HepG2 (cell line): ENCODE data around the gene MBLAC1. TPM values are rescaled to one million over a fixed set of nuclear protein-coding genes. Genes with fewer than 3 reads are reported as not detected.

Source experiments
- IRX3 ChIP-seq: sonication (generic); formaldehyde crosslinking; IDR thresholded peaks from 2 replicates; pipeline ENCODE4 v1.8.1; 2023; ENCODE audit warnings: mild to moderate bottlenecking, low read depth, missing genetic modification reagents, borderline replicate concordance
- JARID2 ChIP-seq: sonication (generic); formaldehyde crosslinking; IDR thresholded peaks from 2 replicates; pipeline ENCODE4 v1.8.1; 2023; ENCODE audit warnings: missing genetic modification reagents, inconsistent platforms; ENCODE audit not compliant: insufficient replicate concordance
- KDM5B ChIP-seq: sonication (generic); formaldehyde crosslinking; IDR thresholded peaks from 2 replicates; pipeline ENCODE4 v1.4.0; 2020; ENCODE audit warnings: missing genetic modification reagents, mild to moderate bottlenecking, borderline replicate concordance
- NR1H2 ChIP-seq: sonication (generic); formaldehyde crosslinking; IDR thresholded peaks from 2 replicates; pipeline ENCODE4 v1.8.1; 2022; ENCODE audit warnings: low read depth, missing genetic modification reagents, borderline replicate concordance
- RNF2 ChIP-seq: fragments of 450-650 bp; conservative IDR thresholded peaks from 2 replicates; pipeline ENCODE4 v1.6.1; 2016; ENCODE audit warnings: low read depth
- ZNF30 ChIP-seq: sonication (generic); formaldehyde crosslinking; IDR thresholded peaks from 2 replicates; pipeline ENCODE4 v1.5.0; 2020; ENCODE audit warnings: mild to moderate bottlenecking, missing genetic modification reagents
- ZNF343 ChIP-seq: sonication (generic); formaldehyde crosslinking; IDR thresholded peaks from 2 replicates; pipeline ENCODE4 v1.4.0; 2020; ENCODE audit warnings: mild to moderate bottlenecking, missing genetic modification reagents
- ZSCAN12 ChIP-seq: sonication (generic); formaldehyde crosslinking; IDR thresholded peaks from 2 replicates; pipeline ENCODE4 v1.9.0; 2021; ENCODE audit warnings: mild to moderate bottlenecking, missing genetic modification reagents
- ZSCAN22 ChIP-seq: sonication (generic); formaldehyde crosslinking; IDR thresholded peaks from 2 replicates; pipeline ENCODE4 v1.4.0; 2020; ENCODE audit warnings: mild to moderate bottlenecking, missing genetic modification reagents
- polyA plus RNA-seq, 8 experiments: library from polyadenylated mRNA; depleted of rRNA in 3 of 8; stranded (reverse) in 7 of 8; unstranded in 1 of 8; fragments of >200 nt; fragmentation: Illumina TruSeq in 4 of 8; extraction: Trizol in 4 of 8; gene quantifications; 2 replicates each; pipeline versions ENCODE4 v1.2.1 to v1.2.3, GENCODE V29; 2011 to 2016; ENCODE audit warnings: low read depth in 4 of 8, missing spikeins in 1 of 8, mixed read lengths in 1 of 8; ENCODE audit not compliant: insufficient read depth in 1 of 8
- total RNA-seq, 5 experiments: library from RNA; depleted of rRNA; stranded (reverse); fragments of >200 nt; fragmentation: Illumina TruSeq; extraction: Trizol; gene quantifications; 2 replicates each; pipeline ENCODE4 v1.2.3, GENCODE V29; 2016; ENCODE audit warnings: low read depth in 1 of 5
- TF ChIP-seq, protein P1 (sequence below), 2 experiments: fragments of 450-650 bp in 1 of 2; sonication (generic) in 1 of 2; formaldehyde crosslinking in 1 of 2; IDR thresholded peaks; 2 replicates each; pipeline versions ENCODE4 v1.6.1 to v1.8.0; 2016 to 2022; ENCODE audit warnings: antibody characterized with exemption in 1 of 2, mild to moderate bottlenecking in 1 of 2, missing genetic modification reagents in 1 of 2
- TF ChIP-seq, protein P2 (sequence below): IDR thresholded peaks from 2 replicates; pipeline ENCODE4 v1.6.1; 2016; ENCODE audit warnings: low read depth, control low read depth
- TF ChIP-seq, protein P3 (sequence below): sonication (generic); formaldehyde crosslinking; IDR thresholded peaks from 2 replicates; pipeline ENCODE4 v1.5.1; 2020; ENCODE audit warnings: missing genetic modification reagents, mild to moderate bottlenecking, borderline replicate concordance

Gene MBLAC1
- total and polyA plus RNA-seq, 2 of the 13 experiments (the other 11 are each of a cell fraction or from before 2014, with no cell fraction given): 0.79 to 2.1 TPM

DNA sequence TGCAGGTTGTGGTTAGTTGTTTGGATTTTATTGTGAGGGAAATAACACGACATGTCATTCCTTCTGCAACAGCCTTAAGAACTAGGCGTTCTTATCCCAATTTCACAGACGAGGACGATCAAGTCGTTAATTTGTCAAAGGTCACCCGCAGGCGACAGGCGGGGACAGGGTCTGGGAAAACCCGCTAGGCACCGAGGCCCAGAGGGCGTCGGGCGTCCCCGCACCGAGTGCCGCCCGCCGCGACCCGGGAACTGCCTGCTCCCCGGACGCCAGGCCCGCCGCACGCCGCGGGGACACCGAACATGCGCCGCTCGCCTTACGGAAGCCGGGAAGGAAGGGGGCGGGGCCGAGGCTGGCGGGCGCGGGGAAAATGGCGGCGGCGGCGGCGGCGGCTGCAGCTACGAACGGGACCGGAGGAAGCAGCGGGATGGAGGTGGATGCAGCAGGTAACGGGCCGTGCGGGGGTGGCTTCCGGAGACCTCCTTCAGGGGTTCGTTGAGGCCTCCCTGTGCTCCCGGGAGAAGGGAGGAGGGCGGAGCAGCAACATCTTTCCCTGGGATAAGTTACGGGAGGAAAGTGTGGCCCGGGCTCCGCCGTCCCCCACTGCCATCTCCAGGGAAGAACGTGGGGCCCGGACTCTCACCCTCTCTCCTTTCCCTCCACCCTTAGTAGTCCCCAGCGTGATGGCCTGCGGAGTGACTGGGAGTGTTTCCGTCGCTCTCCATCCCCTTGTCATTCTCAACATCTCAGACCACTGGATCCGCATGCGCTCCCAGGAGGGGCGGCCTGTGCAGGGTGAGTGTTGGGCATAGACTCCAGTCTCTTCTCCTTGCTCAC is 37.9 kb upstream of the MBLAC1 start, which contains the start of gene COPS6 (continued):
- TF ChIP-seq ZNF30: peak; percentile 90; the same call in 1 of the 2 replicates
- TF ChIP-seq, protein P1, sequence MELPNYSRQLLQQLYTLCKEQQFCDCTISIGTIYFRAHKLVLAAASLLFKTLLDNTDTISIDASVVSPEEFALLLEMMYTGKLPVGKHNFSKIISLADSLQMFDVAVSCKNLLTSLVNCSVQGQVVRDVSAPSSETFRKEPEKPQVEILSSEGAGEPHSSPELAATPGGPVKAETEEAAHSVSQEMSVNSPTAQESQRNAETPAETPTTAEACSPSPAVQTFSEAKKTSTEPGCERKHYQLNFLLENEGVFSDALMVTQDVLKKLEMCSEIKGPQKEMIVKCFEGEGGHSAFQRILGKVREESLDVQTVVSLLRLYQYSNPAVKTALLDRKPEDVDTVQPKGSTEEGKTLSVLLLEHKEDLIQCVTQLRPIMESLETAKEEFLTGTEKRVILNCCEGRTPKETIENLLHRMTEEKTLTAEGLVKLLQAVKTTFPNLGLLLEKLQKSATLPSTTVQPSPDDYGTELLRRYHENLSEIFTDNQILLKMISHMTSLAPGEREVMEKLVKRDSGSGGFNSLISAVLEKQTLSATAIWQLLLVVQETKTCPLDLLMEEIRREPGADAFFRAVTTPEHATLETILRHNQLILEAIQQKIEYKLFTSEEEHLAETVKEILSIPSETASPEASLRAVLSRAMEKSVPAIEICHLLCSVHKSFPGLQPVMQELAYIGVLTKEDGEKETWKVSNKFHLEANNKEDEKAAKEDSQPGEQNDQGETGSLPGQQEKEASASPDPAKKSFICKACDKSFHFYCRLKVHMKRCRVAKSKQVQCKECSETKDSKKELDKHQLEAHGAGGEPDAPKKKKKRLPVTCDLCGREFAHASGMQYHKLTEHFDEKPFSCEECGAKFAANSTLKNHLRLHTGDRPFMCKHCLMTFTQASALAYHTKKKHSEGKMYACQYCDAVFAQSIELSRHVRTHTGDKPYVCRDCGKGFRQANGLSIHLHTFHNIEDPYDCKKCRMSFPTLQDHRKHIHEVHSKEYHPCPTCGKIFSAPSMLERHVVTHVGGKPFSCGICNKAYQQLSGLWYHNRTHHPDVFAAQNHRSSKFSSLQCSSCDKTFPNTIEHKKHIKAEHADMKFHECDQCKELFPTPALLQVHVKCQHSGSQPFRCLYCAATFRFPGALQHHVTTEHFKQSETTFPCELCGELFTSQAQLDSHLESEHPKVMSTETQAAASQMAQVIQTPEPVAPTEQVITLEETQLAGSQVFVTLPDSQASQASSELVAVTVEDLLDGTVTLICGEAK (IDR thresholded peaks at IDR 0.05): no peak
- TF ChIP-seq, protein P1 (CRISPR knock-in tag; IDR thresholded peaks at IDR 0.05): peak; percentile 77; the same call in 1 of the 2 replicates
- peak; percentile 75; the same call in 1 of the 2 replicates for TF ChIP-seq NR1H2 (CRISPR knock-in tag)
- TF ChIP-seq ZSCAN22: peak; percentile 74; the same call in 1 of the 2 replicates
- TF ChIP-seq KDM5B (CRISPR knock-in tag): peak; percentile 97
- TF ChIP-seq RNF2: peak; percentile 99
- 0 out of 2 replicates have a peak, but pooled peaks have one; percentile 76 for TF ChIP-seq ZNF343 (CRISPR knock-in tag)
- 0 out of 2 replicates have a peak, but pooled peaks have one; percentile 91 for TF ChIP-seq IRX3 (CRISPR knock-in tag)
- no peak; the same call in 1 of the 2 replicates for TF ChIP-seq ZSCAN12 (CRISPR knock-in tag)
- TF ChIP-seq, protein P2, sequence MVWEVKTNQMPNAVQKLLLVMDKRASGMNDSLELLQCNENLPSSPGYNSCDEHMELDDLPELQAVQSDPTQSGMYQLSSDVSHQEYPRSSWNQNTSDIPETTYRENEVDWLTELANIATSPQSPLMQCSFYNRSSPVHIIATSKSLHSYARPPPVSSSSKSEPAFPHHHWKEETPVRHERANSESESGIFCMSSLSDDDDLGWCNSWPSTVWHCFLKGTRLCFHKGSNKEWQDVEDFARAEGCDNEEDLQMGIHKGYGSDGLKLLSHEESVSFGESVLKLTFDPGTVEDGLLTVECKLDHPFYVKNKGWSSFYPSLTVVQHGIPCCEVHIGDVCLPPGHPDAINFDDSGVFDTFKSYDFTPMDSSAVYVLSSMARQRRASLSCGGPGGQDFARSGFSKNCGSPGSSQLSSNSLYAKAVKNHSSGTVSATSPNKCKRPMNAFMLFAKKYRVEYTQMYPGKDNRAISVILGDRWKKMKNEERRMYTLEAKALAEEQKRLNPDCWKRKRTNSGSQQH (CRISPR knock-in tag): peak; percentile 93
- TF ChIP-seq, protein P3, sequence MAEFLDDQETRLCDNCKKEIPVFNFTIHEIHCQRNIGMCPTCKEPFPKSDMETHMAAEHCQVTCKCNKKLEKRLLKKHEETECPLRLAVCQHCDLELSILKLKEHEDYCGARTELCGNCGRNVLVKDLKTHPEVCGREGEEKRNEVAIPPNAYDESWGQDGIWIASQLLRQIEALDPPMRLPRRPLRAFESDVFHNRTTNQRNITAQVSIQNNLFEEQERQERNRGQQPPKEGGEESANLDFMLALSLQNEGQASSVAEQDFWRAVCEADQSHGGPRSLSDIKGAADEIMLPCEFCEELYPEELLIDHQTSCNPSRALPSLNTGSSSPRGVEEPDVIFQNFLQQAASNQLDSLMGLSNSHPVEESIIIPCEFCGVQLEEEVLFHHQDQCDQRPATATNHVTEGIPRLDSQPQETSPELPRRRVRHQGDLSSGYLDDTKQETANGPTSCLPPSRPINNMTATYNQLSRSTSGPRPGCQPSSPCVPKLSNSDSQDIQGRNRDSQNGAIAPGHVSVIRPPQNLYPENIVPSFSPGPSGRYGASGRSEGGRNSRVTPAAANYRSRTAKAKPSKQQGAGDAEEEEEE (CRISPR knock-in tag): no peak; the same call in 1 of the 2 replicates
- no peak for TF ChIP-seq JARID2
